Measurements from ENCODE around the gene RERE.

Gene RERE

GRCh38 chr1:8349961-8350360 lies 467.5 kb downstream of the RERE start:
- no peak for DNase-seq (ENCODE audit: low read depth in 2 of 2)

- DNase-seq (ENCODE audit: low read depth in 2 of 2), result no peak
These were observed 468.0 kb downstream of the RERE start for GRCh38 chr1:8349473-8349865.

- peak; percentile 32 to 52 for DNase-seq (ENCODE audit: low read depth in 2 of 2)
These were observed 468.5 kb downstream of the RERE start for GRCh38 chr1:8348777-8349472.

- DNase-seq (ENCODE audit: low read depth in 2 of 2), result no peak
These were observed 469.2 kb downstream of the RERE start for GRCh38 chr1:8348047-8348776.

- no peak for DNase-seq (ENCODE audit: low read depth in 2 of 2)
These were observed 469.8 kb downstream of the RERE start for GRCh38 chr1:8347635-8348034.

GRCh38 chr1:8345621-8346415 lies 471.6 kb downstream of the RERE start:
- DNase-seq (ENCODE audit: low read depth in 2 of 2), result no peak

GRCh38 chr1:8344893-8345507 lies 472.4 kb downstream of the RERE start:
- no peak for DNase-seq (ENCODE audit: low read depth in 2 of 2)

GRCh38 chr1:8343464-8344001 lies 473.9 kb downstream of the RERE start:
- DNase-seq (ENCODE audit: low read depth in 2 of 2), result no peak

GRCh38 chr1:8343044-8343443 lies 474.4 kb downstream of the RERE start:
- DNase-seq (ENCODE audit: low read depth in 2 of 2), result no peak

- DNase-seq (ENCODE audit: low read depth in 2 of 2), result no peak
These were observed 475.1 kb downstream of the RERE start for GRCh38 chr1:8342325-8342724.

GRCh38 chr1:8340448-8340847 lies 477.0 kb downstream of the RERE start:
- DNase-seq (ENCODE audit: low read depth in 2 of 2), result no peak

- DNase-seq (ENCODE audit: low read depth in 2 of 2), result no peak
These were observed 478.2 kb downstream of the RERE start for GRCh38 chr1:8339203-8339600.

GRCh38 chr1:8338526-8339202 lies 478.8 kb downstream of the RERE start:
- no peak for DNase-seq (ENCODE audit: low read depth in 2 of 2)

- no peak for DNase-seq (ENCODE audit: low read depth in 2 of 2)
These were observed 479.5 kb downstream of the RERE start for GRCh38 chr1:8337776-8338525.

GRCh38 chr1:8335246-8335645 lies 482.2 kb downstream of the RERE start:
- no peak for DNase-seq (ENCODE audit: low read depth in 2 of 2)

- no peak for DNase-seq (ENCODE audit: low read depth in 2 of 2)
These were observed 483.2 kb downstream of the RERE start for GRCh38 chr1:8334106-8334851.

GRCh38 chr1:8333246-8333987 lies 484.0 kb downstream of the RERE start:
- DNase-seq (ENCODE audit: low read depth in 2 of 2), result no peak

GRCh38 chr1:8332806-8333205 lies 484.6 kb downstream of the RERE start:
- DNase-seq (ENCODE audit: low read depth in 2 of 2), result no peak
